GM08714 (cell line): ENCODE measurements around the gene TRMU.

Source experiments
- H3K4me3 ChIP-seq: fragments of 200-500 bp; sonication (Bioruptor generic); 2 replicates; pipeline ENCODE4 v1.5.1; 2014; ENCODE audit warnings: mild to moderate bottlenecking, low read length, inconsistent platforms
- ZNF274 ChIP-seq: IDR thresholded peaks from 2 replicates; pipeline ENCODE4 v1.6.1; 2012; ENCODE audit warnings: mild to moderate bottlenecking, low read depth, low read length

Gene TRMU

DNA sequence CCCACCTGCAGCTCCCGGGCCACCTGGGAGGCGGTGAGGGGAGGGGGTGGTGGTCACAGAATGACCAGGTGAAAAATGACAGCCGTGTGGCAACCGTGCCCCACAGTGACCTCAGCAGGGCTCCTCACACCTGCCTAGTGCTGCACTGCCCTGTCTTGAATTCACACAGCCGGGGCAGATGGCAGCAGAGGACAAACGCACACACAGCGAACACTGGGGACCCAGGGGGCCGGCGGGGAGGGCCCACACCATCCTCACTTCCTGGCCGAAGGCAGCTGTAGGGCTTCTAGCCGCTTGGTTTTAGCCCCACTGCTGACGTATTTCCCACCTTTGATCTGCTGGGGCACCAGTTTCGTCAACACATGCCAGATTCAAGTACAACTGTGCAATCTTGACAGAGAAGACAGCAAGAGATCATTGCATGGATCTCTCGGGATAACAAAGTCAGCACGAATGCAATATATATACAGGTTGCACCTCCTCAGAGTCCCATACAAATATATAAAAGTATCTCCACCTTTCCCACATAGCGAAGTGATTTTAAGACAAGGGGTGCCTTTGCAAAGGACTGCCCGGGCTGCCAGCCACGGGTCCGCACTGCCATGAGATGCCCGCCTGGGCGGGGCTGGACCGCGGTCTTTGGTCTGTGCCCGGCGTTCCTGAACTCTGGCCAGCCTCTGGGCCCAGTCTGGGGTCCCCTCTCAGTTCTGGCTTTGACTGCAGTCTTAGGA, 26.9 kb downstream of the TRMU start:
- no peak for TF ChIP-seq ZNF274
- H3K4me3 ChIP-seq, result no peak overlapping the region

DNA sequence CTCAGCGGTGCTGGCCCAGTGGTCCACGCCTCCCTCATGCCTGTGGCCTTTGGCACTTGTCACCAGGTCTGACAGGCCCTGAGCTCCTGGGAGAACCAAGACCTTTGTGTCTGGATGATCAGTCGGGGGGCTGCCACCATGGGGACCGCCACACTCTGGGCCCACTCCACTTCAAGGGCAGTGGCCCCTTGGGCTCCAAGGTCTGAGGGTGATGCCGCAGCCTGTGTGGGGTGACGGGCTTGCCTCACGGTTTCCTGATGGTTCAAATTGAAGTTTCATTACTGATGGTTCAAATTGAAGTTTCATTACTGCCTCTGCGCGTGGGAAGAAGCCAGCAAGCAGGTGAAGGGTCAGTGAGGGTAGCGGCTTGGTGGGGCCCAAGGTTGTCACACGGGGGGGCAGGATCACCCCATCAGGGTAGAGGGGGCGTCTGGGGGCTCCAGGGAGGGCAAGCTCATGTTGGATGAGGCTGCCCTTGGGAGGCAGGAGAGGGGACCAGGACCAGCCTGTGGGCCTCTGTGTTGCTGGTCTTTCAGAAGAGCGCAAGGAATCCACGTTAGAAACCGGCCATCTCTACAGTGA, 27.5 kb downstream of the TRMU start:
- H3K4me3 ChIP-seq, result no peak overlapping the region
- TF ChIP-seq ZNF274, result no peak

DNA sequence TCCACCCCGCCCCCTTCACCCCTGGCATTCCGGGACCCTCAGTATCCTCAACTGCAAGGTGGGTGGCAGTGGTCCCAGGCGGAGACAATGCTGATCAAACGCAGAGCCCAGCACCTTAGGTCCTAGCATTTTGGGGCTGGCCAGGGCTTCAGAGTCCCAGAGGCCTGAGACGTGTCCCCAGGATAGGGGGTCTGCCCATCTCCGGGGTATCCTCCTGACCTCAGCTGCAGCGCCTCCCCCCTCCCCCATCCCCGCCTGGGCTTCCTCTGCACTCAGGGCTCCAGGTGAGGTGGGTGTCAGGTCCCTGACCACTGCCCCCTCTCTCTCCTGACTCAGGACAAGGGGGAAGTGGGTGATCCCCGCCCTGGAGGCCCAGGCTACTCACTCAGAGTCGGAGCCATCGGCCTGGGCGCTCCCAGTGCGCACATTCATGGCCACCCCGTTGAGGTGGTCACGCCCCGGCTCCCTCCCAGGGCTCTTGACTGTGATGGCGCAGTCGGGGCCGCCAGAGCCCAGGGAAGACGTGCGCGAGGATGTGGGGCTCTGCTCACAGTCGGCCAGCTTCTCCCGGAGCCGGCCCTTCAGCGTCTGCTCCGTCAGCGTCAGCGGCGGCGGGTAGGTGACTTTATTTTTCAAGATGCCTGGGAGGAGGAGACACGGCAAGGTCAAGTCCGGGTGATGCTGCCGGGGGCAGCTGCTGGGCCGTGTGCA, 28.3 kb downstream of the TRMU start:
- no peak for TF ChIP-seq ZNF274
- no peak overlapping the region for H3K4me3 ChIP-seq

DNA sequence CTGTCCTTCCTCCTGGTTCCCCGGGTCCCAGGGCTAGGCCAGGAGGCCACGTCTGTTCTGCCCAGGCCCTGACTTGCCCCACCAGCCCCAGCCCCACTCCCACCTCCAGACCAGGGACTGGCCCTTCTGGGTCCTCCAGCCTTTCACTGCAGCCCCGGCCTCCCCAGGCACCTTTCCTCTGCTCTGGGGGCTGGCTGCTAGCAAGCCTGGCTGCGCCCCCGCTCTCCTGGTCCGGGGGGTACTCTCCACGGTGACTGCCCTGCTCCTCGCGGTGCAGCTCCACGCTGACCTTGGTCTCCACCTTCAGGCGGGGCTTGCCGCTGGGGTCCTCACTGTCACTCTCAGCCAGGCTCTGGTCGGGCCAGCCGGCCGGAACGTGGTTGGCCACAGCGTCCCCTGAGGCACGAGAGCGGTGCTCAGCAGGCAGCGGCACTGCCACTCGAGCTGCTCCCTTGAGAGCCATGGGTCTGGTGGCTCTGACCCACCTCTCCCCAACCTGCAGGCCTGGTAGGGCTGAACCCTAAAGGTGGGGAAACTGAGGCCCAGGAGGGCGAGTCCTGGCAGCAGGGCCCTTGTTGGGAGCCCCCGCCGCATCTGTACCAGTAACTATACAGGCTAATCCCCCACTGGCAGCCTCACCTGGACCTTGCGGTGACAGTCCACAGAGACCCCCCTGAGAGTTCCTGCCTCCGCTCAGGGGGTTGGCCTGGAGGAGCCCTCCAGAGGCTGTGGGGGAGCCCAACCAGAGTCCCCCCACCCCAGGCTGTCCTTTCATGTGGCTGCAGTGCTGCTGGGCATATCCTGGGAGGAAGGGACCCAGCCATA, 29.0 kb downstream of the TRMU start:
- no peak overlapping the region for H3K4me3 ChIP-seq
- no peak for TF ChIP-seq ZNF274

DNA sequence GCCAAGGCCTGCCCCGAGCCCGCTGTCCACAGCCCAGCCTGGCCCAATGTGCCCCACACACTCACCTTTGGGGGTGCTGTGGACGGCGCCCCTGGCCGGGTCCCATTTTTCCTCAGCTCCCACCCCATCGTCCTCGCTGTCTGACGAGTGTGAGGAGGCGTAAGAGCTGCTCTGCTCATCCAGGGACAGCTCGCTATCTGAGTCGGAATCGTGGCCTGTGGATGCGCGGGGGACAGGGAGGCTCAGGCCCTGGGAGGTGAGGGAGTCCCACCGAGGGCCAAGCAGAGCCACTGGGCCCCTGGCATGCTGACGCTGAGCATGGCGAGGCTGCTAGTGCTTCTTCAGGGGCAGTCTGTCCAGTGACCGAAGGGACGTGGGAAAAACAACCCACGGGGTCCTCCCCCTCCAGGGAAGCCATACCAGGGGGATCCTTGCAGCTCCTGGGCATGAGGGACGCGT, 29.7 kb downstream of the TRMU start:
- H3K4me3 ChIP-seq, result no peak overlapping the region
- TF ChIP-seq ZNF274, result no peak

DNA sequence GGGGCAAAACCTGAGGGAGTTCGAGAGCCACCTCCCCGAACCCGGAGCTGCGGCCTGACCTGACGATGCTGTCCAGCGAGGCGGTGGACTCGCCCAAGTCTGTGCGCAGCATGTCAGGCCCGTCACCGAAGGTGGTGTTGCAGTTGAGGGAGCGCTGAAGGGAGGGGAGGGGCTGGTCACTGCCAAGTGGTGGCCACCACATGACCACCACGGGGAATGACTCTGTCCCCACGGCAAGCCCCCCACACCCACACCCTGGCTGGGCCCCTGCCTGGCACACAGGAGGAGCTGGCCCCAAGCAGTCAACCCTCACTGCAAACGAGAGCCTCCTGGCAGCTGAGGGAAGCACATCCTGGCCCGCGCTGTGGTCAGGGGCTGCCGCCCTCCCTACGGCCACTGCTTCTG, 30.8 kb downstream of the TRMU start:
- TF ChIP-seq ZNF274, result no peak
- no peak overlapping the region for H3K4me3 ChIP-seq

DNA sequence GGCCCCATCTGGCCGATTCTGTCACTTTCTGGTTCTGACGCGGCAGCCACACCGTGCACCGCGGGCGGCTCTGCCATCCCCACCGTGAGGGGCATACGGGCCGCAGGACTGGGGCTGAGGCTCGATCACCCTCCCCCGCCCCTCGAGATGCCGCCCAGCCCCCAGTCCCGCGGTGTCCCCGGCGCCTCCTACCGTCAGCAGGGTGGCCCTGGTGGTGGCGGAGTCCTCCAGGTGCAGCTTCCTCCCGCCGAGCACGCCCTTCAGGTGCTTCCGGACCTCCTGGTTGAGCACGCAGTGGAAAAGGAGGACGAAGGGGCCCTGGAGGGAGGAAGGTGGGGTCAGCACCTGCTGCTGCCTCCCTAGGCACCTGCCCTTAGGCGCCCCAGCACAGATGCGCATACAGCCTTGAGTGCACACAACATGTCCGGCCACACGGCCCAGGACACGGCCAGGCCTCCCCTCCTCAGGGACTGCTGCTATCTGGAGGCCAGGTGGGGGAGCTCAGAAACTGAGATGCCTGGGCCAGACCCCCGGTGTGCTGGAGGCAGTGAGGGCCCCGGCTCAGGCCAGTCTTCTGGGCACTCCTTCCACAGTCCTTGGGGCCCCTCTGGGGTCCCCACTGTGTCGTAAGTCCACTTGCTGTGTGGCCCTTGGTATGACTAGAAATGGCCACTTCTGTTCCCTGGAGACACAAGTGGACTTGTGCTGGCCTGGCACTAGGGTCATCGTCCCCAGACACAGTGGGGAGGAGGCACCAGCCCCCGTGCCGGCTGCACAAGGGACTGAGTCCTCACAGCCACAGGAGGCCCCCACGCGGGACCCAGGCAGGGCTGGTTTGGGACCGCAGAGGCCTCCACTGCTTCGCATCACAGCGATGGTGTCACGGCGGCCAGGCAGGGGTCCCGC, 31.5 kb downstream of the TRMU start:
- H3K4me3 ChIP-seq, result peak overlapping the region; percentile 1; the same call in 1 of the 2 replicates
- no peak for TF ChIP-seq ZNF274

DNA sequence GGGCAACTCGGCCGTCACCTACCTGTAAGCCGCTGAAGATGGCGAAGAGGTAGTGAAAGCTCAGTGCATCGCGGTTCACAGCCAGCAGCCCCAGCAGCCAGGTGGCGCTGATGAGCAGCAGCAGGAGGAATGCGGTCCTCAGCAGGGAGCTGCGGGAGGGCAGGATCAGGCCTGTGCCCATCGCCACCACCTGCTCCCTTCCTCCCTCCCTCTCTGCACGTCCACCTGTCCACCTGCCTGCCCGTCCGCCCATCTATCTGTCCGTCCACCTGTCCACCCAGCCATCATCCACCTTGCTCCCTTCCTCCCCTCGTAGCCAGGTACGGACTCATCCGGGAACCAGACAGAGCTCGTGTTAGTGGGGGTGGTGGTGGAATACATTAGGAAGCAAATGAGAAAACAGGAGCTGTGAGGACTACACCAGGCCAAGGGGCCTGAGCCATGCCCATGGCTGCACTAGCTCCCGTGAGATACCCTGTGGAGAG, 32.2 kb downstream of the TRMU start:
- H3K4me3 ChIP-seq, result no peak overlapping the region; the same call in 1 of the 2 replicates
- TF ChIP-seq ZNF274, result no peak

DNA sequence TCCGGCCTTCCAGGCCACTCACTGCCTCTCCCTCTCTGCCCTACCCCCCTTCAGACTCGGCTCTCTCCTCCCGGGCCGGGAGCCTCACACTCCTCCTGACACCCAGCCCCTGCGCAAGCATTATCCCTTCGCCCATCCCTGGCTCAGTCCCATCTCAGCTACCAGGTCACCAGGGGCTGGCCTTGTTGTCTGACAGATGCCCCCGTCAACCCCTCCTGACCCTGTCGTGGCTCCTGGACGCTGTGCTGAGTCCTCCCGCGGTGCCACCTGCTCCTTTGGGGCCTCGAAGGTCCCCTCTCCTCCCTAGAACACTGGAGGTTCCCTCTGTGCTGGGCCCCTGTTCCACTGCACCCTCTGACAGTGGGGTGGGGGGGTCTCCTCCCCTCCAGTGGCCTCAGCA, 32.9 kb downstream of the TRMU start:
- H3K4me3 ChIP-seq, result no peak overlapping the region
- TF ChIP-seq ZNF274, result no peak

DNA sequence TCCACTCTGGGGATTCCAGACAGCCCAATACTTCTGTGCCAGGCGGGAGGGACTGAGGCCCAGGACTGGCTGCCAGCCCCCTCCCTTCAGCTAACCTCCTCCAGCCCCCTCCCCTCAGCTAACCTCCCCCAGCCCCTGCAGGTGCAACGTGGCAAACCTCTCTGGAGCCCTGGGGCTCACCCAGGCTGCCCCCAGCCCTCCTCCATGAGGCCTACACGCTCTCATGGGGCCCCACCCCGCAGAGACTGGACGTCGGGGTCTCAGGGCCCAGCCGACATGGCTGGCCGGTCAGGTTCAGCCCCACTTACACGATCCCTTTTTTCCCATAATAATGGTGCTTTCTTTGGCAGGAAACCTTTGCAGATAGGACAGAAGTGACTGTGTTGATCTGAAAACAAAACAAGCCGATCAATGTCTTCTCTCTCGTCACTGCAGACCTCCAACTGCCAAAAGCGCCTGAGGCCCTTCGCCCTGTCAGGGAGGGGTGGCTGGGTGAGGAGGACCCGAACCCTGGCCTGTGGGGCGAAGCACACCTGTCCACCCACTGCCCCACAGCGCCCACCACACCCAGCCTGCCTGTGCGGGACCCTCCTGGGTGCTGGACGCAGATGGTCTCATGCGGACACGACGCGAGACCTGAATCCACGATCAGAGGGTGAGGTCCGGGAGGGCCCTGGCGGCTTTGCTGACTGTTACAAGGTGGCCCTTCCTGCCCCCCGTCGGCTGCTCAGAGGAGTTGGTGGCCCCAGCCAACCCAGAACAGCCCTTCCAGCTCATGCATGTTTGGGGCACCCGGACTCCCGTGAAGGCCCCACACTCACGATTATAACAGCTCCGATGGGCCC, 33.6 kb downstream of the TRMU start:
- H3K4me3 ChIP-seq, result no peak overlapping the region
- no peak for TF ChIP-seq ZNF274

DNA sequence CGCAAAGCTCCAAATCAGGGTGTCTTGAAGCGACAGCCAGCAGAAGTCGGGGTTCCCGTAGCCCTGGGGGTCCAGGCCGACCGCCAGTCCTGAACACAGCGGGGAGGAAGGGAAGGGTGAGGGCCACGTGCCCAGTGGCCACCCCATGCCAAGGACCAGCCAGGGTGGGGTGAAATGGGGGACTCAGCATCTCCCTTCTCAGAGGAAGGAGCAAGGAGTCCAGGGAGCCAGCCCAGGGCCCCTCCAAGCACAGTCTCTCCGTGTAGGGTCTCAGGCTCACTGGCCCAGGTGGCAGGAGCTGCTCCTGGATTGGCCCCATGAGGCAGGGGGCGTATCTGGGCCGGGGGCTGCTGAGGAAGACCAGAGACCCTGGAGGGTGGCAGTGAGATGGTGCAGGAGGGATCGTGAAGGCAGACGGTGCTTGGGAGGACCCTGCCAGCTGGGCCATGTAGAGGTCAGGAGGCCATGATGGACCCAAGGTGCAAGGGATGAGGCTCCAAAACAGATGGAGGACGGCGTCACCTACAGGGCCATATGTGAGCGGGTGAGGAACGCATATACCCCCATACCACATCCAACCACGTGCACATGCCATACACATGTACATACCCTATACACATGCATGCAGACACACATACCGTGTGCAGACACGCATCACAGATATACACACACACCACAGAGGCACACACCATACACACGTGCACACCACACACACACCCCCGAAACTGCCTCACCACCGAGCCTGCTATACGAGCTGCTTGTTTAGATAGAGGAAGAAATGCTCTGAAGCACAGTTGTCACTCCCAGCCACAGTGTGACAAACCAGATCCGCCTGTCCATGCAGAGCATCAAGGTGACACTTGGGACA, 34.4 kb downstream of the TRMU start:
- no peak for TF ChIP-seq ZNF274
- H3K4me3 ChIP-seq, result no peak overlapping the region
